Right kidney (tissue), 1 donor: ENCODE measurements around the gene LPIN1.
A peak's percentile ranks its signal among the peaks of the same experiment; 100 is the strongest.
"Not testable (repeated sequence)": the region's sequence is repeated elsewhere in the genome, so short reads cannot be mapped to it uniquely, and the experiment has no call there.

Experiments used
- DNase-seq: peaks from one replicate; pipeline ENCODE4 v3.0.0-alpha.2; 2016

LPIN1 gene

GRCh38 chr2:11835403-11835802 is 89.0 kb downstream of the LPIN1 start:
- DNase-seq: no peak

GRCh38 chr2:11836647-11837219 is 90.3 kb downstream of the LPIN1 start:
- DNase-seq: no peak

GRCh38 chr2:11837875-11838734 is 91.7 kb downstream of the LPIN1 start:
- no peak for DNase-seq

- DNase-seq: no peak
Measured at GRCh38 chr2:11839916-11840315, 93.5 kb downstream of the LPIN1 start.

GRCh38 chr2:11842336-11842735 is 95.9 kb downstream of the LPIN1 start:
- DNase-seq: no peak

- DNase-seq: not testable (repeated sequence)
Measured at GRCh38 chr2:11844798-11845197, 98.4 kb downstream of the LPIN1 start.

- not testable (repeated sequence) for DNase-seq
Measured at GRCh38 chr2:11847935-11848334, 101.5 kb downstream of the LPIN1 start.

- no peak for DNase-seq
Measured at GRCh38 chr2:11850082-11850481, 103.7 kb downstream of the LPIN1 start.

GRCh38 chr2:11852526-11853196 is 106.2 kb downstream of the LPIN1 start:
- DNase-seq: no peak

GRCh38 chr2:11853197-11853588 is 106.8 kb downstream of the LPIN1 start:
- no peak for DNase-seq

- no peak for DNase-seq
Measured at GRCh38 chr2:11855064-11855760, 108.8 kb downstream of the LPIN1 start.

GRCh38 chr2:11856095-11856494 is 109.7 kb downstream of the LPIN1 start:
- DNase-seq: no peak

GRCh38 chr2:11858883-11859282 is 112.5 kb downstream of the LPIN1 start:
- no peak for DNase-seq

GRCh38 chr2:11859975-11860374 is 113.5 kb downstream of the LPIN1 start:
- DNase-seq: not testable (repeated sequence)

GRCh38 chr2:11861044-11861443 is 114.6 kb downstream of the LPIN1 start:
- DNase-seq: no peak

GRCh38 chr2:11862049-11862448 is 115.6 kb downstream of the LPIN1 start:
- no peak for DNase-seq

- no peak for DNase-seq
Measured at GRCh38 chr2:11863103-11863502, 116.7 kb downstream of the LPIN1 start.

GRCh38 chr2:11863513-11864328 is 117.3 kb downstream of the LPIN1 start:
- peak; percentile 63 for DNase-seq

GRCh38 chr2:11864724-11865123 is 118.3 kb downstream of the LPIN1 start:
- DNase-seq: no peak

- DNase-seq: no peak
Measured at GRCh38 chr2:11865378-11865777, 118.9 kb downstream of the LPIN1 start.

GRCh38 chr2:11865805-11866204 is 119.4 kb downstream of the LPIN1 start:
- DNase-seq: no peak
